ENCODE results near the gene MAP2.

DNA sequence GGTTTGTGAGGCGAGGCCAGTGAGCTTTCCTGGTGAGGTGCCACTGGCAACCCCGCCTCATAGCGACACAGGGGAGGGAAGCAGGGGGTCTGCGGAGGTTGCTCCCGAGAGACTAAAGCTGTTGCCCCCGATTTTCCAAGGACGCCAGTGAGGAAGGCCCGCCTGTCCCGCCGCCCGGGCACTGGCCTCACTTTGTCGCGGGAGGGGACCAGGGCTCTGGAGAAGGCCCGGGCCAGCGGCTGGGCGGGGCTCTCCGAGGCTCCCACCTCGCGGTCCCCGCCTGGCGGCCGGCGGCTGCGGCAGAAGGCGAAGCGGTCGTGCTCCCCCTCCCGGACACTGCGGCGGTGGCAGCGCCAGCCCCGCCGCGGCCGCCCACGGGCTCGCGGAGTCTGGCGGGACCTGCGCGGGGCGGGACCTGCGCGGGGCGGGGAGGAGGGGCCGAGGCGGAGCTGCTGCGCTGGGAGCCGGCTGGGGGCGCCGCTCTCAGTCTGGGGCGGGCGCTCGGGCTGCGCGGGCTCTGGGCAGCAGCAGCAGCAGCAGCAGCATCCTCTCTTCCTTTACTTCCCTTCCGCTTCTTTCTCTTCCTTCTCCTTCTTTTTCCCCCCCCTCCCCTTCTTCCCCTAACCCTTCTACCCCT, at the start of gene MAP2:
- TF ChIP-seq EGR1 (IDR thresholded peaks at IDR 0.05; ENCODE audit: borderline replicate concordance in 1 of 2, low read depth in 2 of 2, low read length in 2 of 2) (peak in 1 of 2 experiments; percentile 84; a peak in 2 of 3 replicates), CBFB (IDR thresholded peaks at IDR 0.05; ENCODE audit: low read depth) (no peak), ZNF274 (IDR thresholded peaks at IDR 0.05; ENCODE audit: insufficient read depth, insufficient read length) (no peak), CEBPB (IDR thresholded peaks at IDR 0.05; ENCODE audit: borderline replicate concordance in 1 of 2, low read depth in 2 of 2, low read length in 2 of 2) (no peak), POLR2A (IDR thresholded peaks at IDR 0.05; ENCODE audit: low read depth, low read length) (no peak), KAT2A (conservative IDR thresholded peaks at IDR 0.05; ENCODE audit: control insufficient read depth, low read depth, low read length) (no peak), BRCA1 (IDR thresholded peaks at IDR 0.05; ENCODE audit: low read depth, low read length) (no peak), TBL1XR1 (IDR thresholded peaks at IDR 0.05; ENCODE audit: low read depth, low read length) (no peak; the same call in 1 of the 2 replicates)
- TF ChIP-seq, protein P1, sequence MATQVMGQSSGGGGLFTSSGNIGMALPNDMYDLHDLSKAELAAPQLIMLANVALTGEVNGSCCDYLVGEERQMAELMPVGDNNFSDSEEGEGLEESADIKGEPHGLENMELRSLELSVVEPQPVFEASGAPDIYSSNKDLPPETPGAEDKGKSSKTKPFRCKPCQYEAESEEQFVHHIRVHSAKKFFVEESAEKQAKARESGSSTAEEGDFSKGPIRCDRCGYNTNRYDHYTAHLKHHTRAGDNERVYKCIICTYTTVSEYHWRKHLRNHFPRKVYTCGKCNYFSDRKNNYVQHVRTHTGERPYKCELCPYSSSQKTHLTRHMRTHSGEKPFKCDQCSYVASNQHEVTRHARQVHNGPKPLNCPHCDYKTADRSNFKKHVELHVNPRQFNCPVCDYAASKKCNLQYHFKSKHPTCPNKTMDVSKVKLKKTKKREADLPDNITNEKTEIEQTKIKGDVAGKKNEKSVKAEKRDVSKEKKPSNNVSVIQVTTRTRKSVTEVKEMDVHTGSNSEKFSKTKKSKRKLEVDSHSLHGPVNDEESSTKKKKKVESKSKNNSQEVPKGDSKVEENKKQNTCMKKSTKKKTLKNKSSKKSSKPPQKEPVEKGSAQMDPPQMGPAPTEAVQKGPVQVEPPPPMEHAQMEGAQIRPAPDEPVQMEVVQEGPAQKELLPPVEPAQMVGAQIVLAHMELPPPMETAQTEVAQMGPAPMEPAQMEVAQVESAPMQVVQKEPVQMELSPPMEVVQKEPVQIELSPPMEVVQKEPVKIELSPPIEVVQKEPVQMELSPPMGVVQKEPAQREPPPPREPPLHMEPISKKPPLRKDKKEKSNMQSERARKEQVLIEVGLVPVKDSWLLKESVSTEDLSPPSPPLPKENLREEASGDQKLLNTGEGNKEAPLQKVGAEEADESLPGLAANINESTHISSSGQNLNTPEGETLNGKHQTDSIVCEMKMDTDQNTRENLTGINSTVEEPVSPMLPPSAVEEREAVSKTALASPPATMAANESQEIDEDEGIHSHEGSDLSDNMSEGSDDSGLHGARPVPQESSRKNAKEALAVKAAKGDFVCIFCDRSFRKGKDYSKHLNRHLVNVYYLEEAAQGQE (IDR thresholded peaks at IDR 0.05; ENCODE audit: low read depth, low read length) = no peak
- TF ChIP-seq, protein P2, sequence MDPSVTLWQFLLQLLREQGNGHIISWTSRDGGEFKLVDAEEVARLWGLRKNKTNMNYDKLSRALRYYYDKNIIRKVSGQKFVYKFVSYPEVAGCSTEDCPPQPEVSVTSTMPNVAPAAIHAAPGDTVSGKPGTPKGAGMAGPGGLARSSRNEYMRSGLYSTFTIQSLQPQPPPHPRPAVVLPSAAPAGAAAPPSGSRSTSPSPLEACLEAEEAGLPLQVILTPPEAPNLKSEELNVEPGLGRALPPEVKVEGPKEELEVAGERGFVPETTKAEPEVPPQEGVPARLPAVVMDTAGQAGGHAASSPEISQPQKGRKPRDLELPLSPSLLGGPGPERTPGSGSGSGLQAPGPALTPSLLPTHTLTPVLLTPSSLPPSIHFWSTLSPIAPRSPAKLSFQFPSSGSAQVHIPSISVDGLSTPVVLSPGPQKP (IDR thresholded peaks at IDR 0.05; ENCODE audit: low read depth, low read length) = no peak

Data from GM12878 (cell line).